Upper lobe of left lung (tissue), 4 donors: Measurements from ENCODE around the gene GFOD2.

ENCODE experiments used
- EP300 ChIP-seq, 4 donors: sonication (generic); formaldehyde crosslinking; IDR thresholded peaks; one replicate each; pipeline ENCODE4 v1.5.1; 2017; ENCODE audit warnings: antibody characterized with exemption in 4 of 4, control low read depth in 2 of 4
- POLR2A ChIP-seq, 4 donors: fragments of 450-650 bp; IDR thresholded peaks; one replicate each; pipeline ENCODE4 v1.5.1; 2016 to 2017; ENCODE audit warnings: antibody characterized with exemption in 4 of 4, mild to moderate bottlenecking in 2 of 4

- no peak for TF ChIP-seq POLR2A (IDR thresholded peaks at IDR 0.05)
- TF ChIP-seq EP300 (IDR thresholded peaks at IDR 0.05): no peak
Observed at GRCh38 chr16:67683767-67684166, 35.3 kb downstream of the GFOD2 start.
